ENCODE results near the gene CTNNBL1. TPM values are rescaled to one million over a fixed set of nuclear protein-coding genes. Genes with fewer than 3 reads are reported as not detected.

Gene CTNNBL1
- total RNA-seq, 1 donor from 2014 or later: 45.8 TPM

DNA sequence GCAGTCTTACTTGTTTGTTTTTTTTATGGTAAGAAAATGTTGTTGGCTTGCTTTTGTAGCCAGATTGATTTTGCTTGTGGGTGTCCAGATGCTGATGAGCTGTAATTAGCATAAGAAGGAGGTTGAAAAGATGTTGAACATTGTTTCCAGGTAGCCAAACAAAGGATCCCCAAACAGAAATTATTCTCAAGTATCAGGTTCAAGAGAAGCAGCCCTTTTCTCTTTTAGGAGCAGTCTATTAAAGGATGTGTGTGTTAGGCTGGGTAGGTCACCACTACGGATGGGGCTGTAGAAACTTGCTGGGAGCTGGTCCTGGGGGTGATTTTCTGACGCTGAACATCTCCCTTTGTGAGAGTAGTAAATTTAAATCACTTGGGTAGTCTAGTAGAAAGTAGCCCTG is 122.2 kb downstream of the CTNNBL1 start:
- DNase-seq (ENCODE audit: low read depth, low spot score): no peak

DNA sequence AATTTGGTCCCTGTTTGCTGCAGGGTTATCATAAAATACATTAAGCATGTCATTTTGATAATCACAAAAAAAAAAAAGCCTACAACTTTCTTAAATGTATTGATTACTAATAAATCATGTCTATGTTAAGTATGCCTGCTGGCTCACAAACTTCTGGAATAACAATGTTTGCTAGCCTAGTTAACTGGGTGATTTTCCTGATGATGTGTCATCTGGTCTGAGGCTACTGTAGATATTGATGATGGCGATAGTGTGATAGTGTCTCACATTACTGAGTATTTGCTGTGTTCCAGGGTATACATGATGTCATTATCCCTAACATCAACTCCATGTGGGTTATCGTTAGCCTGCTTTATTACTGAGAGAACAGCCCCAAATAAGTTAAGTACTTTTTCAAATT is 122.9 kb downstream of the CTNNBL1 start:
- no peak for DNase-seq (ENCODE audit: low read depth, low spot score)

DNA sequence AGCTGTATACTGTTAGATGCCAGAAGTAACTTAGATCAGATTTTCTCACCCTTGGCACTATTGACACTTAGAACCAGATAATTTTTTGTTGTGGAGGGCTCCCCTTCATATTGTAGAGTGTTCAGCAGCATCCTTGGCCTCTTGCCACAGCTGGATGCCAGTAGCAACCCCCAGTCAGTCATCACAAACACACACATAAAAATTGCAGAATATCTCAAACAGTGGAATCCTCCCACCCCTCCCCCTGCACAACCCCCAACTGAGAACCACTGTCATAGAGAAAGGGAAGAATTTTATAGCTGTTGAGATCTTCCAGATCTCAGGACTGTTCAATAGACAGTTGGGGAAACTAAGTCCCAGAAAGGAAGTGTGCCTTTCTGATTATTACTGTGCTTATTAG is 127.9 kb downstream of the CTNNBL1 start:
- DNase-seq (ENCODE audit: low read depth, low spot score): no peak

DNA sequence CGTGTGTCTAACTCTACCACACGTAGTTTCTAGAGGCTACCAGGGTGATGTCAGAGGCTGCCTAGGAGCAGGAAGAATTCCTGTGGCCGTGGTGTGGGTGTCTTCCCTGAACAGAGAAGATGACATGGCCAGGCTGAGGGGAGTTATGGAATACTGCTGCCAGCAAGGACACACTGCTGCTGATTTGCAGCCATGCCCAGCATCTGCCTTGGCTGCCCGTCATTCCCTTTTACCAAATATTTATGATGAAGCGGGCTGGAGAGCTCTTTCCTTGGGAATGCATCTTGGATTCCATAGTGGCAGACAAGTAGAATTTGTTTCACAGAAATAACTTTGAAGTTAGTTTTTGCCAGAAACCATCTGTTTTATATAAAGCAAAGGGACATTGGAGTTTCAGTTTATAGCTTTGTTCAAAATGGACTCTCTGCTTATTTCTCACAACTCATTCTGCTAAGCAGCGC is 128.3 kb downstream of the CTNNBL1 start:
- DNase-seq (ENCODE audit: low read depth, low spot score): no peak

DNA sequence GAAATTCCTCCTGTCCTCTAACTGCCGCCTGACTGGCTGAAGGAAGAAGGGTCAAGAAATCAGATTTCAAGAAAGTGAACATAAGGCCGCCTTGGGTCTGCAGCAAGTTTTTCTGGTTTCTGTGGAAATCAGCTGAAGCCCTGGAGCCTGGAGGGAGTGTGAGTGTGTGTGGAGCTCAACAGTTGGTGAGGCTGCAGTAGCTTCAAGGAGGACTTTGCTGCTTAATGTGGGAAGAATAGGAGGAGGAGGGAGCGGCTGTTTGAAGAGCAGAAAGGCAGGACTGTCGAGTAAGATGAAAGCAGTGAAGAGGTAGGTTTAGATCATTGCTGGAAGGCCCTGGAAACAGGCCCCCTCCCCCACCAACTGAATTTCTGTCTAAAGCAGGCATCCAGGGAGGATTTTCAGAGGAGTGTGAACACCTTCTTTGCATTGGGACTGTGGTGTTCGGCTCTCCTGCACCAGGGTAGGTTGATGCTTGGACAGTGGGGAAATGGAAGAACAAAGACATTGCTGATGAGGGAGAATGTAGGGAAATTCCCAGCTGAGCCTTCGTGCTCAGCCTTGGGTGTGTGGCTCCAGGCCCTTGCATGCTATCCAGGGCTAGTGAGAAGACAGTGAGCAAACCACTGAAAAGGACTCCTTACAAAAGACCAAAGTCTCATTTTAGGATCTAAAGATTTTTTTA is 129.6 kb downstream of the CTNNBL1 start:
- DNase-seq (ENCODE audit: low read depth, low spot score): no peak

DNA sequence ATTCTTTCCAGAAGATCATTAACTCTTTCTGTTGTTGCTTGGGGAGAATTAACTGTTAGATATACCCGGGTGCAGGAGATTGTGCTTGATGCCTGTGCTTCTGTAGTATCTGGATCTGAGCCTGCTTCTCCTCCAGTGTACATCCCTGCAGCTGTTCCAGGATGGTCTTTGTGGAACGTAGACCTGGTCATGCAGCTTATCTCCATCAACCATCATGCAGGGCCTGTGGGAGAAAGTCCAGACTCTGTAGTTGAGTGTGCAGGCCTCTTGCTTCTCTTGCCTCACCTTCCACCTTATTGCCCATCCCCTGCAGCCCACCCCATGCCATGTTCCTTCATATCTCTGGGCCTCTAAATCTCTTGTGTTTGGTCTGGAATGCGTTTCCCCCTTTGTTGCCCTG is 133.8 kb downstream of the CTNNBL1 start:
- DNase-seq (ENCODE audit: low read depth, low spot score): no peak

DNA sequence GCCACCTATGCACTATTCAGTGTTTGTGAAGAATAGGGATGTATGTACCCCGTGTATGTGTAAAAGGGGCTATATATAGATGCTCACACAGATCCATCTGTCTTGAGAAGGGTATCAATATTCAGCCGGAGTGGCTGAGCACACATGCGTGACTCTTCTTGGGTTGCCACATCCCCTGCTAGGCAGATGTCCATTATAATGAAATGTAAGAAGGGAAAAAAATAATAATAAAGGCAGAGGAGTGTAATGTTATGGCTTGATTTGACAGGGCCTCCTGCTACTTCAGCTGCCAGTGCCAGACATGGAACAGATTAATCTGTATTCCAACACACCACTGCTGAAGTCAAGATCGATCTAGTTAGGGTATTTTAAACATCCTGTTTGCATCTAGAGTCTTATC is 134.9 kb downstream of the CTNNBL1 start:
- no peak for DNase-seq (ENCODE audit: low read depth, low spot score)

DNA sequence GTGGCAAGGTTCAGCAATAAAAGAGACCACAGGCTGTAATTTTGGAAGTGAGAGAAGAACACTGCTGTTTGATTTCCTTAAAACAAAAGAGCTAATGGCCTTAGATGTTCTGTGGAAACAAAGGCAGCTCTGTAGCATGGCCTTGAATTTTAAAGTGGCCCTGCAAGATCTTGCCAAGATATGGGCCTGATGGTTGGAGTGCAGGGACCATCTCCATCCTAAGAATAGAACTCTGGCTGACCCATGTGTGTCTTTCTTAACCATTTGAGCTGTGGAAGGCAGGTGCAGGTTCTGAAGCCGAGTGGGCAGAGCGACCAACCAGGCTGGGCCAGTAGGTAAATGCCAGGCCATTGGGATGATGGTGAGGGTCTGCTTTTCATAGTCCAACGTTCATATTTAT is 135.3 kb downstream of the CTNNBL1 start:
- no peak for DNase-seq (ENCODE audit: low read depth, low spot score)

DNA sequence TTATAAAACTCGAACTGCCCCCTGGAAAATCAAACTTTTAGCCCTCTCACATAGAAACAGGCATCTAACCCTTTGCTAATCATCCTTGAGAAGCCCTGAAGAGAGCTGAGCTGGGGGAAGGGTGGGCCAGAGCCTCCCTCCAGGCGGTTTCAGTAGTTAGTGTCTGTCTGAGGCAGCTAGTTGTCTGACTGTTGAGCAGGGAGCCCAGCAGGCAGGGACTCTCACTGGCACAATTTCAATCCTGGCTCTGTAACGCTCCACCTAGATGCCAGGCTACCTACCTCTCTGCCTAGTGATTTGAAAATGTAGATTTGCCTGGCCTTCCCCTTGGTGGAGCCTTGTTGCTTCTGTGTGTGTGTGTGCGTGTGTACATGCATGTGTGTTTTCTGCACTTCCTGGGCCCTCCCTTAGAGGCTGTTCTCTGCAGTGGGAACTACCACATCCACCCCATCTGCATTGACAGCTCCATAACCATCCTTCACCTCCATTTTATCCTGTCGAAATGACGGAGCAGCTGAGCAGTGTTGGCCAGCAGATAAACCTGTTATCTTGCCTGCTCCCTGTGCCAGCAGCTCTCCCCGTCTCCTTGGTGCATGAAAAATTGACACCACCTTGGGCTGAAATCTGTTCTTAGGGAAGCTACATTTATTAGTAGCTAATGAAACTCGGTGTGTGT is 139.5 kb downstream of the CTNNBL1 start:
- DNase-seq (ENCODE audit: low read depth, low spot score): no peak

DNA sequence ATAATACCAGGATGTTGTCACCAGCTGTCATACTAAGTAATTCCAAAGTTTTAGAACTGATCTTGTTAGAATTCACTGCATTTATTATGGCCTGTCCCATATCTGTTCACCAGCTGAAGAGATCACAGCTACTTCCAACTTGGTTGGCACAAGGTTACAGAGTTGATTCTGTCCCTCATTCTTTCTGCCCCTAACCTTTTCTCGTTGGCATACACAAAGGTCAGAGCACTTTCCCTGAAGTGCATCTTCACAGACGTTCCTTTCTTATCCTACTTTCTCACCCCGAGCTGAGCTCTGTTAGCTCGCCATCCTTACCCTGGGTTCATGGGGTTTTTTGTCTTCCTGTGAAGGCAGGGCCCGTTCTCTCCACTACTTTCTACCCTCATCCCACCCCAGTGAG is 143.1 kb downstream of the CTNNBL1 start:
- no peak for DNase-seq (ENCODE audit: low read depth, low spot score)

DNA sequence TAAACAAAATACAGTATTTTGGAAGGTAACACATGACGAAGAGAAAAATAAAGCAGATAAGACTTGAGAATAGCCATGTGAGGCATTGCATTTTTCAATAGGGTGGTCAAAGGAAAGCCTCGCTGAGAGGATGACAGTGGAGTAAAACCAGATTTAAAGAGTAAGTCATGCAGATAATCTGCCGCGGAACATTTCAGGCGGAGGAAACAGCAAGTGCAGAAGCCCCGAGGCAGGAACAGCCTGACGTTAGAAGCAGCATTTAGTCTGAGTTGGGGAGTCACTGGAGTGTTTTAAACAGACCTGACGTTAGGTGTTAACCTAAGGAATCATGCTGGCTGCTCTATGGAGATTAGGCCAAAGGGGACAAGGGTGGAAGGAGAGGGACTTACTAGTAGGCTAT is 144.1 kb downstream of the CTNNBL1 start:
- DNase-seq (ENCODE audit: low read depth, low spot score): no peak

DNA sequence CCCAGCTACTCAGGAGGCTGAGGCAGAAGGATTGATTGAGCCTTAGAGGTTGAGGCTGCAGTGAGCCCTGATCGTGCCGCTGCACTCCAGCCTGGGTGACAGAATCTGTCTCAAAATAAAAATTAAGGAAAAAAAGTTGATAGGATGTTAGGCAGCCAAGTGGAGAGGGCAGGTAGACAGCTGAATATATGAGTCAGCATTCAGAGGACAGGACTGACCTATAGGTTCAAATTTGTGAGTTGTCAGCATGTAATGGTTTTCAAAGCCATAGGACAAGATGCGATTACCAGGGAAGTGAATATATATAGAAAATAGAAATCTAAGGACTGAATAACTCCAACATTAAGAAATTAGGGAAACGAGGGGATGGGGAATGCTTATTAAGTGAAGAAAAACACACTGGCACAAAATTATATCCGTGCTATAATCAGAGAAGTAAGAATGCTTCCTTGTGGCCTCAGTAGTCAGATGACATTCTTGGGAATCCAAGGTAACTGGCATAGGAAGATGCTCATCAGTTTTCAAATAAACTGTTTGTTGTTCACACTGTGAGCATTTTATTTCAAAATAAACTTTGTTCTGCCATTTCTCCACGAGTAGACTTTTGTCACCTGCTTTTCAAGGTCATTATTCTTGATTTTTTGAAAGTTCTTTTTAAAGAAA is 145.1 kb downstream of the CTNNBL1 start:
- DNase-seq (ENCODE audit: low read depth, low spot score): no peak

DNA sequence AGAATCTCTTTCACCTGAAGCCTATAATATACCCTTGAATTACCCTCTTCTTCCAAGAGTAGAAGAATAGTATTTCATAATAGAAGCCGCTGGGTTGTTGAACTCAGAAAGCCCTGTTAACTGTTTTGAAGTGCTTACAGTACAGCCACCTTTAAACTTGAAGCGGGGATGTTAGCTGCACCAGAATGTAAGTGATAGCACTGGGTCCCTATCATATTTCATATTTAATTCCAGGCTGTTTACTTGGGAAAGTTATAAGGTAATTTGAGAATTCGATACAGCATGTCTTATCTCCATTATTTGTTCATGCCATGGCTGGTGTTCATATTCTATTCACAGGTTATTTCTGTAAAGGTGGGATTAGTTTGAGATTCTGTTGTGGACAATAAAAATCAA is 145.6 kb downstream of the CTNNBL1 start:
- no peak for DNase-seq (ENCODE audit: low read depth, low spot score)

DNA sequence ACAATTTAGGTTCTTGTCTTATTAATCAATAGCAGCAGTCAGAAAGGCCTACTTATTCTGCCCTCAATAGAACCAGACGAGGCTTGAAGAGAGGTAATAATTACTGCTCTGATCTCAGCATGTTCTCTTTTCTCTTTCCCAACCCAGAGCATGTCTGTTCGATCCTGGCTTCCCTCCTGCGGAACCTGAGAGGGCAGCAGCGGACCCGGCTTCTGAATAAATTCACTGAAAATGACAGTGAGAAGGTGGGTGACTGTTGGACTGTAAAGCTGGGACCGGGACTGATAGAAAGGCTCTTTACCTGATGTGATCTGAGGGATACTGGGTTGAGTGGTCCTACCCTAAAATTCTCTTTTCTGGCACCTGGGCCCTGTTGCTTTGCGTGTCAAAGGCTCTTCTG is 146.1 kb downstream of the CTNNBL1 start:
- DNase-seq (ENCODE audit: low read depth, low spot score): no peak

DNA sequence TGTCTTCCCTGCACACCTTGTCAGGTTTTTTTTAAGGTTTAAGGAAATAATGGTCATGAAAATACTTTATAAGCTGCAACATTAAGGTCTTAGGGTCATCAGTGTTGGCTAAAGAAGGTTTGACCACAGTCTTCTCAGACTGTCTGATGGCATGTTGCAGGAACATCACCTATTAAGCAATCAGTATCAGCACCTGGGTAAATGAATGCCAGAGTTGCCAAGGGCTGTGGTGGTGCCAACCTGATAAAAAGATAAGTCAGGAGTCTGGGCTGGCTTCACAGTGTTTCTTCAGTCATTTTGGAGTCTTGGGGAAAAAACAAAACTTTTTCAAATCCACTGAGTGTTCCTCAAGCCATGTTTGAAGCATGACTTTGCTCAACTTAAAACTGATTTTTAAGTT is 147.6 kb downstream of the CTNNBL1 start:
- DNase-seq (ENCODE audit: low read depth, low spot score): no peak

DNA sequence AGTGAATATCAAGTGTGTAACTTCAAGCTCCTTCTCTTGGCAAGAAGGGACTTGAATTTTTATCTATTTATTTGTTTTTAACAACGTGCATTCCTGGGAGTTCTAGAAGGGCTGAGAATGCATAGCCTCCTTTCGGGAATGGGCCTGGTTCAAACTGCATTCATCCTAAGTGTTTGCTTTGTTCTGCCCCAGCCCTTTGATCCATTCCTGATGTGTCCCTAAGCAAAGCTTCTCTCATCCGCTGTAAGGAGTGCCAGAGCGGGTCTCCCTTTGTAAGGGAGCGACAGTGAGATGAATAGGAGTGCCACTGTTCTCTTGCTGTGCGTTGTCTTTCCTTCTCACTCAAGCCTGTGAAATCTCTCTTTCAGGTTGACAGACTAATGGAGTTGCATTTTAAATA is 148.1 kb downstream of the CTNNBL1 start:
- DNase-seq (ENCODE audit: low read depth, low spot score): no peak

DNA sequence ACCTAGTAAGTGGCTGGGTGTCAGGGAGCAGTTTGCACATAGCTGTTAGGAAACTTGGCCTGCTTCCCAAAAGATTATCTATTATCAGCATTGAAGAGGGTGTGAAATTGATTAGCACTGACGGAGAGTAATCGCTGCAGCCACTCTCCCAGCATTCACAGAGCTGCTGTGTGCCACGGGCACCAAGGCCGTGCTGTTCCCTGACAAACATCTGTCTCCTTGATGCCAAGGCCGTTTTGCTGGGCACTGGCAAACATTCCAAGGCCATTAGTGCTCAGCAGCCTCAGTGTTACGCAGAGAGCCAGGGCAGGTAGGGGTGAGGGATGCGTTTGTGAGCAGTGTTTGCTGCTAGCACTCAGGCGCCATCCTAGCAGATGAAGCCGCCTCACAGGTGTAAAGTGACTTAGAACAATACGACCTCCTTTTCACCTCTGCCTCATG is 151.4 kb downstream of the CTNNBL1 start:
- no peak for DNase-seq (ENCODE audit: low read depth, low spot score)

DNA sequence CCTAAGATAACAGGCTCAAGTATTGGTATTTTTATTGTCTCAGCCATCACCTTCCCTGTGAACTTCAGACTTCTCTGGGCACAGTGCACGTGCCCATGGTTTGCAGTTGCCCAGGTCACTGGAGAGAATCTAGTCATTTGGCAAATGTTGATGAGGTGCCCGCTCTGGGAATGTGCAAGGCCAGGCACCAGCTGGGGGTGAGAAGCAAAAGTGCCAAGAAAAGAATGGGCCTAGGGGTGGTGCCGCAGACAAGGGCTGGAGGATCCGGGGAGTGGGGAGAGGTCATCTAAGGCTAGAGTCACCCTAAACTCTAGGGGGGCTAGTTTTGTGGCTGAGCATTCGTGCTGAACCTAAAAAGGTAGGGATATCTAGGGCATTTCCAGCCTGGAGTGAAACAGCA is 152.0 kb downstream of the CTNNBL1 start:
- DNase-seq (ENCODE audit: low read depth, low spot score): no peak

DNA sequence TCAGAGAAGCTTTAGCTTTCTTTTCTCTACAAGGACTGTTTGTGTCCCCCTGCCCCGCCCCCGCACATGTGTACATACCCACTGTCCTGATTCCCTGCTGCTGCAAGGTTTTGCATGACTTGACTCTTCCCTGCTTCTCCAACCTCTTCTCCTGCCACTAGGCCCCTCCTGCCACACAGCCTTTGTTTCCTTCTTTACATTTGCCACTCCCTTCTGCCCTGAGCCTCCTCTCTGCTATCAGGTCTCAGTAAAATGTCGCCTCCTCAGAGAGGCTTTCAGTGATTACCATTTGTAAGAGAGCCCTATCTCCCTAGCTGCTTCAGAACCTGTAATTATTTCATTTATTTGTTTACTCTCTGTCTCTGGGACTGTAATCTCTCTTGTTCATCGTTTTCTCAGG is 152.7 kb downstream of the CTNNBL1 start:
- no peak for DNase-seq (ENCODE audit: low read depth, low spot score)

DNA sequence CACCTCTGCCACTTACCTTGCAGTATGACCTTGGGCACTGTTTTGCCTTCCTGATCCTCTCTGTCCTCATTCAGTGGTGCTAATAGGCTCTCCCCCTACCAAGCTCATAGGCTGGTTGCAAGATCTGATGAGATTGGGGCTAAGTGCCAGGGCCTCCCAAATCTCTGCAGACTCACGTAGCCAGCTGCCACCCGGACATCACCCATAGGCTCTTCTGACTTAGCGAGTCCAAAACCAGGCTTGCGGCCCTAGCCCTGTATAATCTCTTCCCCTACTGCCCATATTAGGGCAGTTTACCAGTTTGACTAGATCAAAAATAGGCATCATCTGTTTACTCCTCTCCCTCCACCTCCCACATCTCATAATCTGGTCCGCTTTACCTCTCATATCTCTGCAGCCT is 154.9 kb downstream of the CTNNBL1 start:
- DNase-seq (ENCODE audit: low read depth, low spot score): no peak

DNA sequence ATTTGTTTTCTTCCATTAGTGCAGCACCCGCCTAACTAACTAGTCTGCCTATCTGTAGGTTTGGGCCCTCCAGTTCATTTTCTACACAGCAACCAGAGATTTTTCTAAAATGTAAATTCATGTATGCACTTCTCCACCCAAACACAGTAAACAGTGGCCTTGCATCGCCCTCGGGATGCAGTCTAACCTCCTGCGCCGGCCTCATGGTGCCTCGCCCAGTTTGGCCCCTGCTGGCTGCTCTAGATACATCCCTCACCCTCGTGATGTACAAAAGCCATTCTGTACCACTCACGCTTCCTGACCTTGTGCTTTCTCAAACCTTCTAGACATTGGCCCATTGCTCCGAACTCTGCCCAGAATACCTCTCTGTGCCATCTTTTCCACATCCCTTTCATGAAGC is 155.3 kb downstream of the CTNNBL1 start:
- DNase-seq (ENCODE audit: low read depth, low spot score): no peak

DNA sequence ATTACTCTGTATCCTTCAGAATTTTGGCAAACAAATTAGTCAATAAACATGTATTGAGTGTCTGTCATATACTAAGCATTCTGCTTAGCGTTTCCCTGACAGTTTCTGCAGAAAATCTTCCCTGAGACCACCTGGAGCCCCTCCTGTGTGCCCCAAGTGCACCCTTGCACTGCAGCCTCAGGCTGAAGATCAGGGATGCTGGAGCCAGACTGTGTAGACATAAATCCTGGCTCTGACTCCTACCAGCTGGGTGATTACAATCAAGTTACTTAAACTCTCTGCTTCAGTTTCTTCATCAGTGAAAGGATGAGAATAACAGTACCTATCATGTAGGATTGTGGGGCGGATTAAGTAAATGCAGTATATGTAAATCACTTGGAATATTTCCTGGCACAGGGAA is 155.7 kb downstream of the CTNNBL1 start:
- DNase-seq (ENCODE audit: low read depth, low spot score): no peak

Data from pulmonary artery endothelial cell (primary cell).